ENCODE data around the gene HOOK1.
A peak's percentile ranks its signal among the peaks of the same experiment; 100 is the strongest.
"Not testable (repeated sequence)": the region's sequence is repeated elsewhere in the genome, so short reads cannot be mapped to it uniquely, and the experiment has no call there.

The HOOK1 gene

GRCh38 chr1:59897165-59897564 lies 82.4 kb downstream of the HOOK1 start:
- DNase-seq, result no peak

GRCh38 chr1:59898927-59899326 lies 84.2 kb downstream of the HOOK1 start:
- DNase-seq, result peak; percentile 4

GRCh38 chr1:59900640-59901039 lies 85.9 kb downstream of the HOOK1 start:
- no peak for DNase-seq

GRCh38 chr1:59901770-59902388 lies 87.1 kb downstream of the HOOK1 start:
- DNase-seq, result no peak

GRCh38 chr1:59903141-59903754 lies 88.5 kb downstream of the HOOK1 start:
- DNase-seq, result no peak

- no peak for DNase-seq
Observed at GRCh38 chr1:59906931-59907330, 92.2 kb downstream of the HOOK1 start.

- DNase-seq, result no peak
Observed at GRCh38 chr1:59908084-59908483, 93.3 kb downstream of the HOOK1 start.

- no peak for DNase-seq
Observed at GRCh38 chr1:59908682-59909081, 93.9 kb downstream of the HOOK1 start.

GRCh38 chr1:59914791-59915286 lies 100.1 kb downstream of the HOOK1 start:
- not testable (repeated sequence) for DNase-seq

- no peak for DNase-seq
Observed at GRCh38 chr1:59915516-59915915, 100.8 kb downstream of the HOOK1 start.

- DNase-seq, result no peak
Observed at GRCh38 chr1:59917026-59917784, 102.5 kb downstream of the HOOK1 start.

GRCh38 chr1:59917785-59918180 lies 103.0 kb downstream of the HOOK1 start:
- no peak for DNase-seq

GRCh38 chr1:59919746-59920145 lies 105.0 kb downstream of the HOOK1 start:
- no peak for DNase-seq

GRCh38 chr1:59921258-59921899 lies 106.6 kb downstream of the HOOK1 start:
- DNase-seq, result not testable (repeated sequence)

GRCh38 chr1:59924653-59925052 lies 109.9 kb downstream of the HOOK1 start:
- DNase-seq, result no peak
